ENCODE results near the gene TADA1.

DNA sequence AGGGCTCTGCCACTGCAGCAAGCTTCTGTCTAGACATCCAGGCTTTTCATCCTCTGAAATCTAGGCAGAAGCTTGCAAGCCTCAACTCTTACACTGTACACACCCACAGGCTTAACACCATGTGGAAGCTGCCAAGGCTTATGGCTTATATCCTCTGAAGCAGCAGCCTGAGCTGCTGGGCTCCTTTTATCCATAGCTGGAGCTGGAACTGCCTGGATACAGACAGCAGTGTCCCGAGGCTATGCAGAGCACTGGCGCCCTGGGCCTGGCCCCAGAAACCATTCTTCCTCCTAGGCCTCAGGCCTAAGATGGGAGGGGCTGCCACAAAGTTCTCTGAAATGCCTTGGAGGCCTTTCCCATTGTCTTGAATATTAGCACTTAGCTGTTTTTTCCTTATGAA is 56.1 kb downstream of the TADA1 start:
- TF ChIP-seq, protein P1, sequence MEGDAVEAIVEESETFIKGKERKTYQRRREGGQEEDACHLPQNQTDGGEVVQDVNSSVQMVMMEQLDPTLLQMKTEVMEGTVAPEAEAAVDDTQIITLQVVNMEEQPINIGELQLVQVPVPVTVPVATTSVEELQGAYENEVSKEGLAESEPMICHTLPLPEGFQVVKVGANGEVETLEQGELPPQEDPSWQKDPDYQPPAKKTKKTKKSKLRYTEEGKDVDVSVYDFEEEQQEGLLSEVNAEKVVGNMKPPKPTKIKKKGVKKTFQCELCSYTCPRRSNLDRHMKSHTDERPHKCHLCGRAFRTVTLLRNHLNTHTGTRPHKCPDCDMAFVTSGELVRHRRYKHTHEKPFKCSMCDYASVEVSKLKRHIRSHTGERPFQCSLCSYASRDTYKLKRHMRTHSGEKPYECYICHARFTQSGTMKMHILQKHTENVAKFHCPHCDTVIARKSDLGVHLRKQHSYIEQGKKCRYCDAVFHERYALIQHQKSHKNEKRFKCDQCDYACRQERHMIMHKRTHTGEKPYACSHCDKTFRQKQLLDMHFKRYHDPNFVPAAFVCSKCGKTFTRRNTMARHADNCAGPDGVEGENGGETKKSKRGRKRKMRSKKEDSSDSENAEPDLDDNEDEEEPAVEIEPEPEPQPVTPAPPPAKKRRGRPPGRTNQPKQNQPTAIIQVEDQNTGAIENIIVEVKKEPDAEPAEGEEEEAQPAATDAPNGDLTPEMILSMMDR (IDR thresholded peaks at IDR 0.05; ENCODE audit: insufficient read depth, low read length), result no peak
- TF ChIP-seq, protein P2, sequence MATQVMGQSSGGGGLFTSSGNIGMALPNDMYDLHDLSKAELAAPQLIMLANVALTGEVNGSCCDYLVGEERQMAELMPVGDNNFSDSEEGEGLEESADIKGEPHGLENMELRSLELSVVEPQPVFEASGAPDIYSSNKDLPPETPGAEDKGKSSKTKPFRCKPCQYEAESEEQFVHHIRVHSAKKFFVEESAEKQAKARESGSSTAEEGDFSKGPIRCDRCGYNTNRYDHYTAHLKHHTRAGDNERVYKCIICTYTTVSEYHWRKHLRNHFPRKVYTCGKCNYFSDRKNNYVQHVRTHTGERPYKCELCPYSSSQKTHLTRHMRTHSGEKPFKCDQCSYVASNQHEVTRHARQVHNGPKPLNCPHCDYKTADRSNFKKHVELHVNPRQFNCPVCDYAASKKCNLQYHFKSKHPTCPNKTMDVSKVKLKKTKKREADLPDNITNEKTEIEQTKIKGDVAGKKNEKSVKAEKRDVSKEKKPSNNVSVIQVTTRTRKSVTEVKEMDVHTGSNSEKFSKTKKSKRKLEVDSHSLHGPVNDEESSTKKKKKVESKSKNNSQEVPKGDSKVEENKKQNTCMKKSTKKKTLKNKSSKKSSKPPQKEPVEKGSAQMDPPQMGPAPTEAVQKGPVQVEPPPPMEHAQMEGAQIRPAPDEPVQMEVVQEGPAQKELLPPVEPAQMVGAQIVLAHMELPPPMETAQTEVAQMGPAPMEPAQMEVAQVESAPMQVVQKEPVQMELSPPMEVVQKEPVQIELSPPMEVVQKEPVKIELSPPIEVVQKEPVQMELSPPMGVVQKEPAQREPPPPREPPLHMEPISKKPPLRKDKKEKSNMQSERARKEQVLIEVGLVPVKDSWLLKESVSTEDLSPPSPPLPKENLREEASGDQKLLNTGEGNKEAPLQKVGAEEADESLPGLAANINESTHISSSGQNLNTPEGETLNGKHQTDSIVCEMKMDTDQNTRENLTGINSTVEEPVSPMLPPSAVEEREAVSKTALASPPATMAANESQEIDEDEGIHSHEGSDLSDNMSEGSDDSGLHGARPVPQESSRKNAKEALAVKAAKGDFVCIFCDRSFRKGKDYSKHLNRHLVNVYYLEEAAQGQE (IDR thresholded peaks at IDR 0.05; ENCODE audit: insufficient replicate concordance, low read depth), result no peak

Data from HL-60 (cell line).